Mesendoderm (in vitro differentiated cells): ENCODE data around the gene EDN2.

Experiments used
- DNase-seq: peaks from one replicate; pipeline ENCODE4 v3.0.0; 2013
- H2AK5ac ChIP-seq: 2 replicates; pipeline ENCODE4 v1.6.1; 2013; ENCODE audit warnings: low read length, inconsistent platforms
- H2BK120ac ChIP-seq: 2 replicates; pipeline ENCODE4 v1.6.1; 2013; ENCODE audit warnings: low read depth, mild to moderate bottlenecking, low read length, moderate library complexity, mixed read lengths
- H2BK15ac ChIP-seq: replicated peaks from 2 replicates; pipeline ENCODE4 v1.6.1; 2013; ENCODE audit warnings: low read depth, mild to moderate bottlenecking, moderate library complexity
- H2BK5ac ChIP-seq: 2 replicates; pipeline ENCODE4 v1.6.1; 2013; ENCODE audit warnings: low read length, inconsistent platforms
- H3K18ac ChIP-seq: 2 replicates; pipeline ENCODE4 v1.6.1; 2013; ENCODE audit warnings: mild to moderate bottlenecking, low read length, mixed read lengths
- H3K23ac ChIP-seq: one replicate; pipeline ENCODE4 v1.6.1; 2013; ENCODE audit warnings: low read length
- H3K27ac ChIP-seq: 2 replicates; pipeline ENCODE4 v1.5.1; 2013; ENCODE audit warnings: low read depth, mild to moderate bottlenecking, inconsistent platforms, low read length, moderate library complexity
- H3K27me3 ChIP-seq: 2 replicates; pipeline ENCODE4 v1.6.1; 2013; ENCODE audit warnings: low read length, control low read depth, mild to moderate bottlenecking, inconsistent platforms; ENCODE audit not compliant: insufficient read depth, poor library complexity
- H3K36me3 ChIP-seq: 2 replicates; pipeline ENCODE4 v1.6.1; 2013; ENCODE audit warnings: low read length, inconsistent platforms; ENCODE audit not compliant: control insufficient read depth, insufficient read depth
- H3K4ac ChIP-seq: one replicate; pipeline ENCODE4 v1.6.1; 2013; ENCODE audit warnings: low read depth, mild to moderate bottlenecking, low read length, moderate library complexity
- H3K4me1 ChIP-seq: 2 replicates; pipeline ENCODE4 v1.6.1; 2013; ENCODE audit warnings: low read depth, low read length, inconsistent platforms; ENCODE audit not compliant: control insufficient read depth
- H3K4me2 ChIP-seq: 2 replicates; pipeline ENCODE4 v1.6.1; 2013; ENCODE audit warnings: low read length
- H3K4me3 ChIP-seq: 2 replicates; pipeline ENCODE4 v1.5.1; 2013; ENCODE audit warnings: mild to moderate bottlenecking, low read length
- H3K56ac ChIP-seq: one replicate; pipeline ENCODE4 v1.6.1; 2013; ENCODE audit warnings: low read length
- H3K79me1 ChIP-seq: 2 replicates; pipeline ENCODE4 v1.6.1; 2013; ENCODE audit warnings: low read length, inconsistent platforms
- H3K79me2 ChIP-seq: 2 replicates; pipeline ENCODE4 v1.6.1; 2013; ENCODE audit warnings: mild to moderate bottlenecking, low read length; ENCODE audit not compliant: control insufficient read depth, insufficient read depth
- H3K9ac ChIP-seq: 2 replicates; pipeline ENCODE4 v1.6.1; 2013; ENCODE audit warnings: low read length, inconsistent platforms
- H4K5ac ChIP-seq: one replicate; pipeline ENCODE4 v1.6.1; 2013; ENCODE audit warnings: low read length
- H4K8ac ChIP-seq: one replicate; pipeline ENCODE4 v1.6.1; 2013; ENCODE audit warnings: low read depth, mild to moderate bottlenecking, control low read depth, low read length, moderate library complexity
- WGBS: extraction: QIAGEN DNeasy Blood & Tissue Kit; methylation state at CpG from one replicate; pipeline ENCODE4 v1.1.7; 2013; ENCODE audit warnings: low lambda C conversion rate, missing lambda C conversion rate; ENCODE audit not compliant: insufficient coverage; ENCODE audit errors: extremely low coverage; 5-methylcytosine and 5-hydroxymethylcytosine counted together

The EDN2 gene

DNA sequence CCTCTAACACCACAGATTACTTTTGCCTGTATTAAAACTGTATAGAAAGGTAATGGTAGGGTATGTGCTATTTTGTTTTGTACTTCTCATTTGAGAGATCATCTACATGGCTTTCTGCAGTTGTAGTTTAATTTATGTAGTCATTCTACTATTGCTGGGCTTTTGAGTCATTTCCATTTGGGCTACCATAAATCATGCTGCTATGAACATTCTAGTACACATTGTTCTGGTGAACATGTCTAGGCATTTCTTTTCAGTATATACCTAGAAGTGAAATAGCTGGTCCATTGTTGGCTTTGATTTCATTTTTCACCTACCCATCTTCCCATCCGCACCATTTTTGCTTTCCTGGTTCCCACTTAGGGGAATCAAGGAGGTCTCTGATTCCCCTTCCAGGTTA, 18.7 kb downstream of the EDN2 start:
- Histone ChIP-seq H3K4me3 (no peak overlapping the region), H4K8ac (no peak overlapping the region), H3K36me3 (no peaks in the 10 kb centered on the region), H2BK15ac (no peak overlapping the region), H3K27me3 (no peaks in the 10 kb centered on the region), H3K4ac (no peak overlapping the region), H4K5ac (no peak overlapping the region), H2BK120ac (no peak overlapping the region), H3K18ac (no peak overlapping the region), H3K9ac (no peak overlapping the region), H3K27ac (no peak overlapping the region), H2BK5ac (no peak overlapping the region), H3K23ac (no peak overlapping the region), H3K4me1 (no peaks in the 10 kb centered on the region), H3K4me2 (no peak overlapping the region), H3K79me2 (no peaks in the 10 kb centered on the region), H3K56ac (no peak overlapping the region), H2AK5ac (no peak overlapping the region), H3K79me1 (no peaks in the 10 kb centered on the region)
- no CpG with 5 or more reads among the region's 1 CpG for WGBS
- no peak for DNase-seq

GRCh38 chr1:41464885-41465284, 19.6 kb downstream of the EDN2 start:
- H3K18ac ChIP-seq, result no peak overlapping the region
- H3K79me1 ChIP-seq, result no peaks in the 10 kb centered on the region
- no peaks in the 10 kb centered on the region for H3K4me1 ChIP-seq
- no peak overlapping the region for H3K23ac ChIP-seq
- H3K4me2 ChIP-seq, result no peak overlapping the region
- no peak overlapping the region for H3K27ac ChIP-seq
- DNase-seq, result no peak
- no peak overlapping the region for H2AK5ac ChIP-seq
- no peak overlapping the region for H3K9ac ChIP-seq
- no CpG with 5 or more reads among the region's 7 CpGs for WGBS
- H4K8ac ChIP-seq, result no peak overlapping the region
- H3K56ac ChIP-seq, result no peak overlapping the region
- no peaks in the 10 kb centered on the region for H3K36me3 ChIP-seq
- no peak overlapping the region for H3K4me3 ChIP-seq
- no peaks in the 10 kb centered on the region for H3K79me2 ChIP-seq
- no peaks in the 10 kb centered on the region for H3K27me3 ChIP-seq
- H4K5ac ChIP-seq, result no peak overlapping the region
- no peak overlapping the region for H2BK15ac ChIP-seq
- H2BK5ac ChIP-seq, result no peak overlapping the region
- H2BK120ac ChIP-seq, result no peak overlapping the region
- H3K4ac ChIP-seq, result no peak overlapping the region

GRCh38 chr1:41463516-41463915, 21.0 kb downstream of the EDN2 start:
- Histone ChIP-seq H2BK120ac (no peak overlapping the region), H3K27me3 (no peaks in the 10 kb centered on the region), H3K4me3 (no peak overlapping the region), H3K79me1 (no peaks in the 10 kb centered on the region), H4K8ac (no peak overlapping the region), H3K4me2 (no peak overlapping the region), H3K36me3 (no peaks in the 10 kb centered on the region), H3K9ac (no peak overlapping the region), H4K5ac (no peak overlapping the region), H3K18ac (no peak overlapping the region), H2BK5ac (no peak overlapping the region), H3K56ac (no peak overlapping the region), H3K27ac (no peak overlapping the region), H3K4ac (no peak overlapping the region), H2AK5ac (no peak overlapping the region), H3K4me1 (no peaks in the 10 kb centered on the region), H3K23ac (no peak overlapping the region), H3K79me2 (no peaks in the 10 kb centered on the region), H2BK15ac (no peak overlapping the region)
- no peak for DNase-seq
- WGBS, result no CpG with 5 or more reads among the region's 2 CpGs

- Histone ChIP-seq H3K18ac (no peak overlapping the region), H3K9ac (no peak overlapping the region), H2BK120ac (no peak overlapping the region), H3K79me2 (no peaks in the 10 kb centered on the region), H3K79me1 (no peaks in the 10 kb centered on the region), H3K23ac (no peak overlapping the region), H3K4me2 (no peak overlapping the region), H2AK5ac (no peak overlapping the region), H4K8ac (no peak overlapping the region), H2BK15ac (no peak overlapping the region), H3K36me3 (no peaks in the 10 kb centered on the region), H3K4me3 (no peak overlapping the region), H3K27ac (no peak overlapping the region), H3K56ac (no peak overlapping the region), H3K4me1 (no peaks in the 10 kb centered on the region), H3K4ac (no peak overlapping the region), H3K27me3 (no peaks in the 10 kb centered on the region), H2BK5ac (no peak overlapping the region), H4K5ac (no peak overlapping the region)
- DNase-seq, result no peak
- WGBS, result no CpG with 5 or more reads among the region's 2 CpGs
These were observed 21.8 kb downstream of the EDN2 start for GRCh38 chr1:41462680-41463004.

DNA sequence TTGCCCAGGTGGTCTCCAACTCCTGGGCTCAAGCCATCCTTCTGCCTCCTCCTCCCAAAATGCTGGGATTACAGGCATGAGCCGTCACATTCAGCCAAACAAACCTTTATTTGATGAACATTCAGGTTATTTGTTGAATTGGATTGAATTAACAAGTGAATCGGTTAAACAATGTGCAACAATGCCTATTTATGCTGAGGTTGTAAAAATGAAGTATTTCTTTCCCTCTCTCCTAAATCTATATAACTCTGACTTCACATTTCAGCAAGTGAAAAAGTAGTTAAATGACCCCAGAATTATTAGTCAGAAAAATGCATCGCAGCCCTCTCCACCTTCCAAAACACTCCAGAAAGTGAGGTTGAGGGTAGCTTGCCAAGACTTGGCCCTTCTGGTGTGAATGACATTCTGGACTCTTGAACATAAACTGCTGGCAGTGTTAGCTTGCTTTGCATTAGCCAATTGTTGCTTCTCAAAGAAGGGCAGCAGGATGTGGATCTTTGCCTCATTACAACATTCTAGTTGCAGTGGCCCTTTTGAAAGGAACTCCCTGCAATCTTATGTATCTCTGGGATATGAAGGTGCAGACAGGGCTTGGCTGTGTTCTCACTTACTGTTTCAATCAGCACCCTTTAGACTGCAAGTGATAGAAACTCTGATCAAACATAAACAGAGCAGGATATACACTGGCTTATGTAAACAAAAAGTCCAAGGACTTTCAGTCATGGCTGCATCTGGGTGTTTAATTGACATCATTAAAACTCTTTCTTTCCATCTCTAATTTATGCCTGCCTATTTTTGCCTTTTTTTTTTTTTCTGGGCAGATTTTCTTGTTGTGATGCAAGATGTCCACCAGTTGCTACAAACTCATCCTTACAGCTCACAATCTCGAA, 22.4 kb downstream of the EDN2 start:
- Histone ChIP-seq H3K27me3 (no peaks in the 10 kb centered on the region), H4K8ac (no peak overlapping the region), H3K23ac (no peak overlapping the region), H2BK15ac (no peak overlapping the region), H2BK120ac (no peak overlapping the region), H2BK5ac (no peak overlapping the region), H3K9ac (no peak overlapping the region), H3K79me2 (no peaks in the 10 kb centered on the region), H3K4me2 (no peak overlapping the region), H3K79me1 (no peaks in the 10 kb centered on the region), H3K4me1 (no peaks in the 10 kb centered on the region), H2AK5ac (no peak overlapping the region), H3K4me3 (no peak overlapping the region), H3K27ac (no peak overlapping the region), H3K4ac (no peak overlapping the region), H3K18ac (no peak overlapping the region), H3K36me3 (no peaks in the 10 kb centered on the region), H4K5ac (no peak overlapping the region), H3K56ac (no peak overlapping the region)
- no peak for DNase-seq
- WGBS, result no CpG with 5 or more reads among the region's 4 CpGs
